ENCODE results near the gene TOX3.

DNA sequence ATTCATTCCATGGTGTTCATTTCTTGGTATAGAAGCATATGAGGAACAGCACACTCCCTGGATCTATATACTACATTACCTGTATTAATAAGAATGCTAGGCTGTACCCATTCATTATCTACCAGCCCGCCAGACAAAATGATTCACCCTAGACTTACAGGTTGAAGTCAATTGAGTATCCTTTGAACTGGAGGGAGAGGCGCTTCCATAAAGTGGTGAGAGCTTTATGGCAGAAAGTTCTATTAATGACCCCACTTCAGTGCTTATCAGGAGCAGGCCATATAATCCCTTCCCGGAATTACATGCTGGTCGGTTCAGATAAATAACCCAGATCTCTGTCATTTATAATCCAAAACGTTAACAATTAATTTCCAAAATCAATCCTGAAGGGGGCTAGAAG lies 44.5 kb upstream of the TOX3 start:
- TF ChIP-seq SUZ12 (IDR thresholded peaks at IDR 0.05), result no peak
- no peak for TF ChIP-seq ARNT (IDR thresholded peaks at IDR 0.05)
- TF ChIP-seq BHLHE40 (IDR thresholded peaks at IDR 0.05; ENCODE audit: borderline replicate concordance), result no peak
- TF ChIP-seq SP1 (IDR thresholded peaks at IDR 0.05), result no peak
- no peak for TF ChIP-seq CTBP1 (IDR thresholded peaks at IDR 0.05; ENCODE audit: borderline replicate concordance)
- TF ChIP-seq, protein P1, sequence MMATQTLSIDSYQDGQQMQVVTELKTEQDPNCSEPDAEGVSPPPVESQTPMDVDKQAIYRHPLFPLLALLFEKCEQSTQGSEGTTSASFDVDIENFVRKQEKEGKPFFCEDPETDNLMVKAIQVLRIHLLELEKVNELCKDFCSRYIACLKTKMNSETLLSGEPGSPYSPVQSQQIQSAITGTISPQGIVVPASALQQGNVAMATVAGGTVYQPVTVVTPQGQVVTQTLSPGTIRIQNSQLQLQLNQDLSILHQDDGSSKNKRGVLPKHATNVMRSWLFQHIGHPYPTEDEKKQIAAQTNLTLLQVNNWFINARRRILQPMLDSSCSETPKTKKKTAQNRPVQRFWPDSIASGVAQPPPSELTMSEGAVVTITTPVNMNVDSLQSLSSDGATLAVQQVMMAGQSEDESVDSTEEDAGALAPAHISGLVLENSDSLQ (IDR thresholded peaks at IDR 0.05), result no peak
- no peak for TF ChIP-seq FOXM1 (IDR thresholded peaks at IDR 0.05; ENCODE audit: borderline replicate concordance)

Data from HEK293T (cell line).